ENCODE results near the gene PLPP3.

DNA sequence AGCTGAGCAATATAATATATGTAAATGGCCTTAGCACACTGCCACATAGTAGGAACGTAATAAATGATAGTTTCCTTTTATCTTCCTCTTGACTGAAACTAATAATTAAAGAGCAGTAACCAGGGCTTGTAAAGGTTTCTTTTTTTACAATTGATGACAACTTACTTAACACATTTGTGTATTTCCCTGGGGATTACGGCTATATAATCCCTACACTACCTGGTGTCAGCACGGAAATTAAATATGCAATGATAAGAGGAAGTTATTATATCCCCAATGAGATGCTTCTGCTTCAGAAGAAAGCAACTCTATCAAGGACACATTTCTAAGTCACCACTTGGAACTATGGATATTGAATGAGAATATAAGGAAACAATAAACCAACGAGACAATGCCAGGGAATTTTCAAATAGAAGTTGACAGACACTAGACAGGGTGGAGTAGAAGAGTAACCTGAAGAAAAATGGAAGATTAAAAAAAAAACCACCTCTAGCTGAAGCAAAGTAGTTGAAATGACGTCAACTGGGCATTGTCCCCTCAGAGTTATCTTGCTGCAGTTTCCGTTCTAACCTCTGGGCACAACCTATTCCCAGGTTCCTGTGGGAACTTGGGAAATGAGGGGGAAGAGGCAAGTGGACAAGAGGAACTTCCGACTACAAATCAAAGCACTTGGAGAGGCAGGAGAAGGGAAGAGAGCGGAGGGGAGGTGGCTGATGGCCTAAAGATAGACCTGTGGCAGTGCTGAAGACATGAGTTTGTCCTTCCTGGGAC is 66.5 kb downstream of the PLPP3 start:
- TF ChIP-seq CTCF (IDR thresholded peaks at IDR 0.05) (no peak), POLR2A (IDR thresholded peaks at IDR 0.05) (no peak)

Measured in lower leg skin (tissue), 3 donors.